Uterus (tissue), 2 donors: ENCODE results near the gene NAV2.

Experiments
- POLR2A ChIP-seq, 2 donors: fragments of 450-650 bp; IDR thresholded peaks; one replicate each; pipeline ENCODE4 v1.6.1; 2016; ENCODE audit warnings: antibody characterized with exemption in 2 of 2, mild to moderate bottlenecking in 1 of 2, moderate library complexity in 1 of 2
- TF ChIP-seq, protein P1 (sequence below), 4 experiments: fragments of 200-600 bp in 2 of 4; fragments of 450-650 bp in 2 of 4; sonication (generic) in 2 of 4; IDR thresholded peaks; one replicate each; pipeline ENCODE4 v1.5.1; 2016 to 2019; ENCODE audit warnings: antibody characterized with exemption in 4 of 4, mild to moderate bottlenecking in 2 of 4, moderate library complexity in 1 of 4

DNA sequence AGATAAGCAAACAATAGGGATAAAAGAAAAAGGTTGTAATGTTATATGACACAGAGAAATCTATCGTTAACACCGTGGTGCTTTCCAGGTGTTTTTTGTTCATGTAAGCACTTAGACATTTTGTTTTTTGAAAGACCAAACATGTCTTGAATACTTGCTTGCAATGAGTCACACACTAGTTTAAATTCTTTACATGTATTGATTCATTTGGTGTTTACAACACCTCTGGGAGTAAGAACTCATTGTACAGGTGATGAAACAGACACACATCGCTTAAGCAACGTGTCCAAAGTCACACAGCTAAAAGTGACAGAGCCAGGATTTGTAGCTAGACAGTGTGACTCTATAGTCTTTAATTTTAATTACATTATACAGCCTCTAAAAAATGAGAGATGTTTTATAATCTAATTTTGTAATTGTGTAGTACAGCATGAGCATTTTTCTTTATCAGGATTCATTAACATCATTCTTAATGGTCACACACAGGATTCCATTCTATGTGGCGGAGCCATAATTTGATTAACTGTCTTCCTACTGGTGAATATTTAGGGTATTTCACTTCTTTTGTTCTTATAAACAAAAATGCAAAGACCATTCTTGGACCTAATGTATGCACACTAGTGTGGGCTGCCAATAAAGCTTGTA lies 298.8 kb downstream of the NAV2 start:
- TF ChIP-seq, protein P1, sequence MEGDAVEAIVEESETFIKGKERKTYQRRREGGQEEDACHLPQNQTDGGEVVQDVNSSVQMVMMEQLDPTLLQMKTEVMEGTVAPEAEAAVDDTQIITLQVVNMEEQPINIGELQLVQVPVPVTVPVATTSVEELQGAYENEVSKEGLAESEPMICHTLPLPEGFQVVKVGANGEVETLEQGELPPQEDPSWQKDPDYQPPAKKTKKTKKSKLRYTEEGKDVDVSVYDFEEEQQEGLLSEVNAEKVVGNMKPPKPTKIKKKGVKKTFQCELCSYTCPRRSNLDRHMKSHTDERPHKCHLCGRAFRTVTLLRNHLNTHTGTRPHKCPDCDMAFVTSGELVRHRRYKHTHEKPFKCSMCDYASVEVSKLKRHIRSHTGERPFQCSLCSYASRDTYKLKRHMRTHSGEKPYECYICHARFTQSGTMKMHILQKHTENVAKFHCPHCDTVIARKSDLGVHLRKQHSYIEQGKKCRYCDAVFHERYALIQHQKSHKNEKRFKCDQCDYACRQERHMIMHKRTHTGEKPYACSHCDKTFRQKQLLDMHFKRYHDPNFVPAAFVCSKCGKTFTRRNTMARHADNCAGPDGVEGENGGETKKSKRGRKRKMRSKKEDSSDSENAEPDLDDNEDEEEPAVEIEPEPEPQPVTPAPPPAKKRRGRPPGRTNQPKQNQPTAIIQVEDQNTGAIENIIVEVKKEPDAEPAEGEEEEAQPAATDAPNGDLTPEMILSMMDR (IDR thresholded peaks at IDR 0.05), result no peak
- no peak for TF ChIP-seq POLR2A (IDR thresholded peaks at IDR 0.05)
